HEK293 (cell line): Measurements from ENCODE around the gene CRLF2.

Experiments used
- CTCF ChIA-PET: fragments of 350-600 bp; formaldehyde crosslinking; extraction: SDS; loops from one replicate; lab custom pipeline; 2021; ENCODE audit warnings: antibody characterized with exemption; lab: Yijun Ruan, JAX
- POLR2A ChIA-PET: fragments of 300-600 bp; formaldehyde crosslinking; extraction: SDS; loops from one replicate; lab custom pipeline; 2020; ENCODE audit warnings: antibody characterized with exemption, inconsistent platforms; lab: Yijun Ruan, JAX
- H3K27ac ChIP-seq: fragments of 200-500 bp; sonication (Bioruptor generic); 2 replicates; pipeline ENCODE4 v1.5.1; 2014; ENCODE audit warnings: low read depth, low read length, control low read depth, inconsistent platforms; ENCODE audit errors: extremely low read depth
- H3K36me3 ChIP-seq, 2 experiments: fragments of 200-500 bp in 1 of 2; sonication (Bioruptor generic) in 1 of 2; 1 replicate in 1 of 2; 2 replicates in 1 of 2; pipeline ENCODE4 v1.5.1; 2014 to 2017; ENCODE audit warnings: inconsistent platforms in 2 of 2, low read length in 2 of 2; ENCODE audit not compliant: control insufficient read depth in 2 of 2, insufficient read depth in 1 of 2
- H3K4me1 ChIP-seq: fragments of 200-500 bp; sonication (Bioruptor generic); 2 replicates; pipeline ENCODE4 v1.5.1; 2014; ENCODE audit warnings: mild to moderate bottlenecking, low read length, inconsistent platforms; ENCODE audit not compliant: control insufficient read depth, insufficient read depth
- H3K4me3 ChIP-seq: 2 replicates; pipeline ENCODE4 v1.5.1; 2011; ENCODE audit warnings: low read depth, mild to moderate bottlenecking, control low read depth, low read length, moderate library complexity
- H3K9me3 ChIP-seq: fragments of 200-500 bp; sonication (Bioruptor generic); 2 replicates; pipeline ENCODE4 v1.5.1; 2014; ENCODE audit warnings: low read depth, low read length, inconsistent platforms; ENCODE audit not compliant: control insufficient read depth, insufficient read depth
- HIC1 ChIP-seq: fragments of 450-650 bp; formaldehyde crosslinking; IDR thresholded peaks from 2 replicates; pipeline ENCODE4 v1.5.1; 2016; ENCODE audit warnings: missing biosample characterization, missing genetic modification characterization
- HOXD13 ChIP-seq: sonication (generic); formaldehyde crosslinking; IDR thresholded peaks from 2 replicates; pipeline ENCODE4 v1.8.0; 2022; ENCODE audit warnings: missing genetic modification reagents, borderline replicate concordance
- MYNN ChIP-seq: fragments of 450-650 bp; formaldehyde crosslinking; IDR thresholded peaks from 2 replicates; pipeline ENCODE4 v1.5.1; 2016; ENCODE audit warnings: missing biosample characterization, missing genetic modification characterization, borderline replicate concordance
- PRDM1 ChIP-seq: fragments of 450-650 bp; formaldehyde crosslinking; IDR thresholded peaks from 2 replicates; pipeline ENCODE4; 2016; ENCODE audit warnings: missing biosample characterization, missing genetic modification characterization
- SP3 ChIP-seq: fragments of 450-650 bp; formaldehyde crosslinking; IDR thresholded peaks from 2 replicates; pipeline ENCODE4 v1.5.1; 2016; ENCODE audit warnings: missing biosample characterization, missing genetic modification characterization
- YY1 ChIP-seq: fragments of 450-650 bp; formaldehyde crosslinking; IDR thresholded peaks from 2 replicates; pipeline ENCODE4 v1.5.1; 2018; ENCODE audit warnings: missing biosample characterization, missing genetic modification characterization
- ZBTB48 ChIP-seq: fragments of 450-650 bp; formaldehyde crosslinking; IDR thresholded peaks from 2 replicates; pipeline ENCODE4 v1.5.1; 2016; ENCODE audit warnings: missing biosample characterization, missing genetic modification characterization
- ZNF114 ChIP-seq: fragments of 450-650 bp; formaldehyde crosslinking; IDR thresholded peaks from 2 replicates; pipeline ENCODE4 v1.5.0; 2017; ENCODE audit warnings: missing biosample characterization, missing genetic modification characterization
- ZNF211 ChIP-seq: fragments of 450-650 bp; formaldehyde crosslinking; IDR thresholded peaks from 2 replicates; pipeline ENCODE4 v1.5.1; 2016; ENCODE audit warnings: low read depth, missing biosample characterization, missing genetic modification characterization
- ZNF221 ChIP-seq: fragments of 450-650 bp; formaldehyde crosslinking; IDR thresholded peaks from 2 replicates; pipeline ENCODE4 v1.5.1; 2017; ENCODE audit warnings: missing biosample characterization, missing genetic modification characterization, borderline replicate concordance
- ZNF26 ChIP-seq: fragments of 450-650 bp; formaldehyde crosslinking; IDR thresholded peaks from 2 replicates; pipeline ENCODE4 v1.5.1; 2016; ENCODE audit warnings: missing biosample characterization, missing genetic modification characterization
- ZNF366 ChIP-seq: fragments of 450-650 bp; formaldehyde crosslinking; conservative IDR thresholded peaks from 2 replicates; pipeline ENCODE4 v1.5.1; 2016; ENCODE audit warnings: missing biosample characterization, missing genetic modification characterization
- ZNF449 ChIP-seq: fragments of 450-650 bp; formaldehyde crosslinking; IDR thresholded peaks from 2 replicates; pipeline ENCODE4 v1.5.1; 2017; ENCODE audit warnings: missing biosample characterization, mild to moderate bottlenecking, missing genetic modification characterization, moderate library complexity
- ZNF544 ChIP-seq: fragments of 450-650 bp; formaldehyde crosslinking; IDR thresholded peaks from 2 replicates; pipeline ENCODE4 v1.5.0; 2017; ENCODE audit warnings: missing biosample characterization, missing genetic modification characterization
- ZNF623 ChIP-seq: fragments of 450-650 bp; formaldehyde crosslinking; IDR thresholded peaks from 2 replicates; pipeline ENCODE4 v1.5.1; 2016; ENCODE audit warnings: missing biosample characterization, missing genetic modification characterization
- ZNF624 ChIP-seq: fragments of 450-650 bp; formaldehyde crosslinking; IDR thresholded peaks from 2 replicates; pipeline ENCODE4 v1.5.1; 2017; ENCODE audit warnings: missing biosample characterization, missing genetic modification characterization
- ZNF747 ChIP-seq: fragments of 450-650 bp; formaldehyde crosslinking; IDR thresholded peaks from 2 replicates; pipeline ENCODE4 v1.5.1; 2016; ENCODE audit warnings: missing biosample characterization, missing genetic modification characterization
- ZNF830 ChIP-seq: fragments of 450-650 bp; IDR thresholded peaks from 2 replicates; pipeline ENCODE4 v1.5.0; 2018; ENCODE audit warnings: missing biosample characterization, missing genetic modification characterization, low read depth, mild to moderate bottlenecking, moderate library complexity
- TF ChIP-seq, protein P1 (sequence below): fragments of 450-650 bp; formaldehyde crosslinking; IDR thresholded peaks from 2 replicates; pipeline ENCODE4 v1.5.1; 2017; ENCODE audit warnings: missing biosample characterization, missing genetic modification characterization
- TF ChIP-seq, protein P2 (sequence below): fragments of 450-650 bp; formaldehyde crosslinking; conservative IDR thresholded peaks from 2 replicates; pipeline ENCODE4 v1.5.1; 2016; ENCODE audit warnings: low read depth, missing biosample characterization, missing genetic modification characterization

The CRLF2 gene

DNA sequence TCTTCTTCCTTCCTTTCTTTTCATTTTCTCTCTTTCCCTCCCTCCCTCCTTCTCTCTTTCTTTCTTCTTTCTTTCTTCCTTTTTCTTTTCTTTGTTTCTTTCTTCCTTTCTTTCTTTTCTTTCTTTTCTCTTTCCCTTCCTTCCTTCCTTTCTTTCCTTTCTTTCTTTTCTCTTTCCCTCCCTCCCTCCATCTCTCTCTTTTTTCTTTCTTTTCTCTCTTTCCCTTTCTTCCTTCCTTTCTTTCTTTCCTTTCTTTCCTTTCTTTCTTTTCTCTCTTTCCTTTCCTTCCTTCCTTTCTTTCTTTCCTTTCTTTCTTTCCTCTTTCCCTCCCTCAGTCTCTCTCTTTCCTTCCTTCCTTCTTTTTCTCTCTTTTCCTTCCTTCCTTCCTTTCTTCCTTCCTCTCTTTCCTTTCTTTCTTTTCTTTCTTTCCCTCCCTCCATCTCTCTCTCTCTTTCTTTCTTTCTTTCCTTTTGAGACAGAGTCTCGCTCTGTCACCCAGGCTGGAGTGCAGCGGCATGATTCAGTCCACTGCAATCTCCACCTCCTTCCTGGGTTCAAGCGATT is 44.4 kb downstream of the CRLF2 start:
- Histone ChIP-seq H3K4me1 (no peaks in the 10 kb centered on the region), H3K27ac (no peak overlapping the region), H3K36me3 (no peaks in the 10 kb centered on the region), H3K9me3 (no peaks in the 10 kb centered on the region), H3K4me3 (no peak overlapping the region)
- ChIA-PET CTCF (no interaction called here), POLR2A (no interaction called here)
- no peak for TF ChIP-seq HOXD13 (CRISPR knock-in tag)
- TF ChIP-seq ZNF366: peak; percentile 90
- no peak for TF ChIP-seq ZNF221 (tag by site-specific recombination)
- no peak for TF ChIP-seq SP3
- no peak for TF ChIP-seq ZNF830
- TF ChIP-seq YY1 (tag by site-specific recombination): no peak
- TF ChIP-seq ZNF26 (tag by site-specific recombination): no peak
- TF ChIP-seq ZNF211 (tag by site-specific recombination): no peak
- no peak for TF ChIP-seq ZNF624 (tag by site-specific recombination)
- TF ChIP-seq PRDM1 (tag by site-specific recombination): peak; percentile 99
- TF ChIP-seq, protein P1, sequence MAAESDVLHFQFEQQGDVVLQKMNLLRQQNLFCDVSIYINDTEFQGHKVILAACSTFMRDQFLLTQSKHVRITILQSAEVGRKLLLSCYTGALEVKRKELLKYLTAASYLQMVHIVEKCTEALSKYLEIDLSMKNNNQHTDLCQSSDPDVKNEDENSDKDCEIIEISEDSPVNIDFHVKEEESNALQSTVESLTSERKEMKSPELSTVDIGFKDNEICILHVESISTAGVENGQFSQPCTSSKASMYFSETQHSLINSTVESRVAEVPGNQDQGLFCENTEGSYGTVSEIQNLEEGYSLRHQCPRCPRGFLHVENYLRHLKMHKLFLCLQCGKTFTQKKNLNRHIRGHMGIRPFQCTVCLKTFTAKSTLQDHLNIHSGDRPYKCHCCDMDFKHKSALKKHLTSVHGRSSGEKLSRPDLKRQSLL (tag by site-specific recombination): no peak
- TF ChIP-seq ZNF114 (tag by site-specific recombination): 0 out of 2 replicates have a peak, but pooled peaks have one; percentile 25
- no peak for TF ChIP-seq ZBTB48 (tag by site-specific recombination)

DNA sequence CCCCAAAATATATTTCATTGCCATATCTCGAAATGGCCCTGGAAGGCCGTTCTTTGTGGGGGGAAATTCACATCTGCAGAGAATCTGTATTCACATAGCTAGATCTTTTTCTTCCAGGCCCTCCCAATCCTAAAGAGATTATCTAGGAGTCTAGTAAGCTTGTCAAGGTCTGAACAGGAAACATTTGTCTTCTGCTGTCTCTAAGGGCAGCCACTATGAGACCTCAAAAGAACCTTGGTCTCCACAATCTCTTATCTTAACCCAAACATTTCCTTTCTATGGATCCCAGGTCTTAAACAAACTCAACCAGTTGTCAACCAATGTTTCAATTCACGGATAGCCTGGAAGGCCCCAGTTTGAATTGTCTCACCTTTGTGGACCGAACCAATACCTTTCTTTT is 45.0 kb downstream of the CRLF2 start:
- POLR2A ChIA-PET: no interaction called here
- no peaks in the 10 kb centered on the region for H3K36me3 ChIP-seq
- no peaks in the 10 kb centered on the region for H3K4me1 ChIP-seq
- H3K27ac ChIP-seq: no peak overlapping the region
- CTCF ChIA-PET: no interaction called here
- no peaks in the 10 kb centered on the region for H3K9me3 ChIP-seq
- no peak overlapping the region for H3K4me3 ChIP-seq
- TF ChIP-seq SP3 (no peak), ZNF544 (tag by site-specific recombination) (no peak), HIC1 (tag by site-specific recombination) (no peak), ZNF449 (tag by site-specific recombination) (no peak), ZNF747 (no peak), MYNN (tag by site-specific recombination) (no peak), ZNF211 (tag by site-specific recombination) (no peak), ZNF623 (tag by site-specific recombination) (no peak)
- TF ChIP-seq, protein P2, sequence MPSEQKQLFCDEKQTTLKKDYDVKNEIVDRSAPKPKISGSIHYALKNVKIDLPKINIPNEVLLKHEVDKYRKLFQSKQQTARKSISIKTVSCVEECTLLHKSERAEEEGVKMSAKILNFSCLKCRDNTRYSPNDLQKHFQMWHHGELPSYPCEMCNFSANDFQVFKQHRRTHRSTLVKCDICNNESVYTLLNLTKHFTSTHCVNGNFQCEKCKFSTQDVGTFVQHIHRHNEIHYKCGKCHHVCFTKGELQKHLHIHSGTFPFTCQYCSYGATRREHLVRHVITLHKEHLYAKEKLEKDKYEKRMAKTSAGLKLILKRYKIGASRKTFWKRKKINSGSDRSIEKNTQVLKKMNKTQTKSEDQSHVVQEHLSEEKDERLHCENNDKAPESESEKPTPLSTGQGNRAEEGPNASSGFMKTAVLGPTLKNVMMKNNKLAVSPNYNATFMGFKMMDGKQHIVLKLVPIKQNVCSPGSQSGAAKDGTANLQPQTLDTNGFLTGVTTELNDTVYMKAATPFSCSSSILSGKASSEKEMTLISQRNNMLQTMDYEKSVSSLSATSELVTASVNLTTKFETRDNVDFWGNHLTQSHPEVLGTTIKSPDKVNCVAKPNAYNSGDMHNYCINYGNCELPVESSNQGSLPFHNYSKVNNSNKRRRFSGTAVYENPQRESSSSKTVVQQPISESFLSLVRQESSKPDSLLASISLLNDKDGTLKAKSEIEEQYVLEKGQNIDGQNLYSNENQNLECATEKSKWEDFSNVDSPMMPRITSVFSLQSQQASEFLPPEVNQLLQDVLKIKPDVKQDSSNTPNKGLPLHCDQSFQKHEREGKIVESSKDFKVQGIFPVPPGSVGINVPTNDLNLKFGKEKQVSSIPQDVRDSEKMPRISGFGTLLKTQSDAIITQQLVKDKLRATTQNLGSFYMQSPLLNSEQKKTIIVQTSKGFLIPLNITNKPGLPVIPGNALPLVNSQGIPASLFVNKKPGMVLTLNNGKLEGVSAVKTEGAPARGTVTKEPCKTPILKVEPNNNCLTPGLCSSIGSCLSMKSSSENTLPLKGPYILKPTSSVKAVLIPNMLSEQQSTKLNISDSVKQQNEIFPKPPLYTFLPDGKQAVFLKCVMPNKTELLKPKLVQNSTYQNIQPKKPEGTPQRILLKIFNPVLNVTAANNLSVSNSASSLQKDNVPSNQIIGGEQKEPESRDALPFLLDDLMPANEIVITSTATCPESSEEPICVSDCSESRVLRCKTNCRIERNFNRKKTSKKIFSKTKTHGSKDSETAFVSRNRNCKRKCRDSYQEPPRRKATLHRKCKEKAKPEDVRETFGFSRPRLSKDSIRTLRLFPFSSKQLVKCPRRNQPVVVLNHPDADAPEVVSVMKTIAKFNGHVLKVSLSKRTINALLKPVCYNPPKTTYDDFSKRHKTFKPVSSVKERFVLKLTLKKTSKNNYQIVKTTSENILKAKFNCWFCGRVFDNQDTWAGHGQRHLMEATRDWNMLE: no peak
